GM12864 (cell line): ENCODE data around the gene NCEH1.

Experiments used
- DNase-seq: peaks from one replicate; pipeline ENCODE4 v3.0.0-alpha.2; 2011; ENCODE audit warnings: low read depth
- H3K4me3 ChIP-seq: 2 replicates; pipeline ENCODE4 v1.5.1; 2011; ENCODE audit warnings: mild to moderate bottlenecking, low read depth, low read length, control low read depth
- TF ChIP-seq, protein P1 (sequence below): IDR thresholded peaks from 2 replicates; pipeline ENCODE4 v1.5.1; 2011; ENCODE audit warnings: low read depth, mild to moderate bottlenecking, moderate library complexity, low read length, control low read depth, inconsistent platforms; ENCODE audit errors: missing control alignments

Gene NCEH1

DNA sequence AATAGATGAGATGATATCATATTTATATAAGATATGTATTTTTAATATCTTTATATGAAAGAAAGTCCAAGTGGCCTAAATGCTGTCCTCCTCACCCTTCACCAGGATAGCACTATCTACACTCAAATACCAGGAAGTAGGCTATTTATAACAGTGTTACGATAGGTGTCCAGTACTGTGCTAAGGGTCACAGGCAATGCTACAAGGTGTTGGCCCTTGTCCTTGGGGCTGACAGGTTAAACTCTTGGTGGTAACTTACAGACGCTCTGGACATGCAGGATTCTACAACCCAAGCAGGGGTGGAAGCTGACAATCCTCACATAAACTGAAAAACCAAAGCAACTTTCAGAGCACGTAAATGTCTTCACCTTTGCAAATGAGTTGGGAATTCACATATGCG lies 22.3 kb downstream of the NCEH1 start:
- TF ChIP-seq, protein P1, sequence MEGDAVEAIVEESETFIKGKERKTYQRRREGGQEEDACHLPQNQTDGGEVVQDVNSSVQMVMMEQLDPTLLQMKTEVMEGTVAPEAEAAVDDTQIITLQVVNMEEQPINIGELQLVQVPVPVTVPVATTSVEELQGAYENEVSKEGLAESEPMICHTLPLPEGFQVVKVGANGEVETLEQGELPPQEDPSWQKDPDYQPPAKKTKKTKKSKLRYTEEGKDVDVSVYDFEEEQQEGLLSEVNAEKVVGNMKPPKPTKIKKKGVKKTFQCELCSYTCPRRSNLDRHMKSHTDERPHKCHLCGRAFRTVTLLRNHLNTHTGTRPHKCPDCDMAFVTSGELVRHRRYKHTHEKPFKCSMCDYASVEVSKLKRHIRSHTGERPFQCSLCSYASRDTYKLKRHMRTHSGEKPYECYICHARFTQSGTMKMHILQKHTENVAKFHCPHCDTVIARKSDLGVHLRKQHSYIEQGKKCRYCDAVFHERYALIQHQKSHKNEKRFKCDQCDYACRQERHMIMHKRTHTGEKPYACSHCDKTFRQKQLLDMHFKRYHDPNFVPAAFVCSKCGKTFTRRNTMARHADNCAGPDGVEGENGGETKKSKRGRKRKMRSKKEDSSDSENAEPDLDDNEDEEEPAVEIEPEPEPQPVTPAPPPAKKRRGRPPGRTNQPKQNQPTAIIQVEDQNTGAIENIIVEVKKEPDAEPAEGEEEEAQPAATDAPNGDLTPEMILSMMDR, result no peak
- no peak overlapping the region for H3K4me3 ChIP-seq
- no peak for DNase-seq

DNA sequence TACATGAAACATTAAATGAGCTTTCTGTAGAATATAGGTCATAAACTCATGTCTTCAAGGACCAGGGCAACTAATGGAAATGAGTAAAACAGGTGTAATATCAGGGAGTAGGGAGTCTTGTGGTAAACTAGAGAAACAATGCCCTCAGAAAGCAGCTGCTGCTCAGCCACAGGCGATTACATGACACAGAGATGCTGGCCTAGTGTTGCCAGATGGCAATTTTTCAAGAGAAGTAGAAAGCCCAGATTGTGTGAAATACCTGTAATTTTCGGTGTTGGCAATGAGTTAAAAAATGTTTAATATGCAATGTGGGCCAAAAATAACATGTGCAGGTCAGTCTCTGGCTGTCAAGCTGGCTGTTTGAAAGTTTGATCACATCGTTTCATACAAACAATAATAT lies 23.4 kb downstream of the NCEH1 start:
- H3K4me3 ChIP-seq, result no peak overlapping the region
- DNase-seq, result no peak
- TF ChIP-seq, protein P1, result no peak

- TF ChIP-seq, protein P1, result no peak
- no peak overlapping the region for H3K4me3 ChIP-seq
- no peak for DNase-seq
These were observed 25.3 kb downstream of the NCEH1 start for GRCh38 chr3:172685331-172686214.

DNA sequence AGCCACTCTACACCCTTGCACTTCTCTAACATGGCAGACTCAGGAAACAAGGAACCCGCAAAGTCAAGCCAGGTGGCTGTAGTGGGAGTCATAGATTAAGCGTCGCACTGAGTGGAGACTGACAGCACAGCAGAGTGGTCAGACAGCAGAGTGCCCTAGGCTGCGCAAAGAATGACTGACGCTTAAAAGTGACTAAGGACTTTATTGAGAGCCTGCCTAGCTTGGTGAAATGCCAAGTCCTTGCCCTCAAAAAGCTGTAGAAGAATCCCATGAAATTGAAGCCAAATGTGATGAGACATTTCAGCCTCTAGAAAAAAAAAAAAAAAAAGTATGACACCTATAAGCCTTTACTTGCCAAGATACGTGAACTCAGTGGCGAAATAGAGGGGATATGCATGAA lies 30.2 kb downstream of the NCEH1 start:
- TF ChIP-seq, protein P1, result no peak
- H3K4me3 ChIP-seq, result no peak overlapping the region
- no peak for DNase-seq

GRCh38 chr3:172679599-172679998 lies 31.3 kb downstream of the NCEH1 start:
- no peak for DNase-seq
- H3K4me3 ChIP-seq, result no peak overlapping the region
- TF ChIP-seq, protein P1, result no peak

DNA sequence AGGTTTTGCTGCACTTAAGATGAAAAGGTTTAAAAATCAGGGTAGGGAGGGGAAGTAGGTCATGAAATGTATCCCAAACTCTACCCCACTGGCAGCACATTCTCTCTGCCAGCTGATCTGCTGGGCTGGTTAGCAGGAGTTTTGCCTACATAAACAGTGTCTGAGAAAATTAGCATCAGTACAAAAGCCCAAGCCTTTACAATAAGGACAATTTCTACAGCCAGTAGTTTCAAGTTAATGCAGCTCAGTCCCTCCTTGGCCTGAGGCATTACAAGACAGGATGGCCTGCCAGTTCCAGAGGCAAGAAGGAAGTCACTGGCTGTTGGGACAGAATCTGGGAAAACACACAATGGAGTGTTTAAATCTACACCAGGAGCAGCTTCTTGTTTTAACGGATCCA lies 32.8 kb downstream of the NCEH1 start:
- H3K4me3 ChIP-seq, result no peak overlapping the region
- no peak for DNase-seq
- TF ChIP-seq, protein P1, result no peak
